NOMO-1 treated with DMSO at 0.1 percent for 48 hours (cell line): Measurements from ENCODE around the gene CHCHD10.
A peak's percentile ranks its signal among the peaks of the same experiment; 100 is the strongest.

ENCODE experiments used
- DNase-seq: peaks from one replicate; lab custom pipeline; 2025; ENCODE audit not compliant: unreplicated experiment; lab: John Stamatoyannopoulos, UW

The CHCHD10 gene

GRCh38 chr22:23773483-23774113, 5.8 kb upstream of the CHCHD10 start:
- DNase-seq = no peak

- DNase-seq = peak; percentile 5
Measured at GRCh38 chr22:23772649-23773473, 5.1 kb upstream of the CHCHD10 start, which contains the start of gene MMP11. TSS of gene MMP11 (plus strand) at chr22:23772849. CDS start at chr22:23772871, 22 bp downstream.

GRCh38 chr22:23772315-23772648, 4.5 kb upstream of the CHCHD10 start:
- DNase-seq = no peak

- no peak for DNase-seq
Measured at GRCh38 chr22:23769321-23769965, 1.7 kb upstream of the CHCHD10 start.

- no peak for DNase-seq
Measured at GRCh38 chr22:23767303-23767672, 484 bp downstream of the CHCHD10 start.

- no peak for DNase-seq
Measured at GRCh38 chr22:23764899-23765881, 2.6 kb downstream of the CHCHD10 start.

GRCh38 chr22:23763954-23764353, 3.8 kb downstream of the CHCHD10 start:
- no peak for DNase-seq

- no peak for DNase-seq
Measured at GRCh38 chr22:23763579-23763945, 4.2 kb downstream of the CHCHD10 start.

GRCh38 chr22:23762842-23763578, 4.8 kb downstream of the CHCHD10 start, which contains the start of gene C22orf15:
TSS of gene C22orf15 (plus strand) at chr22:23762990. CDS start at chr22:23763307, 317 bp downstream.
- DNase-seq = no peak

GRCh38 chr22:23760056-23760455, 7.7 kb downstream of the CHCHD10 start:
- DNase-seq = no peak

- DNase-seq = no peak
Measured at GRCh38 chr22:23759566-23759965, 8.2 kb downstream of the CHCHD10 start.

GRCh38 chr22:23756891-23757290, 10.9 kb downstream of the CHCHD10 start:
- peak; percentile 23 for DNase-seq

- DNase-seq = no peak
Measured at GRCh38 chr22:23755711-23756110, 12.1 kb downstream of the CHCHD10 start.

GRCh38 chr22:23754980-23755636, 12.7 kb downstream of the CHCHD10 start:
- DNase-seq = no peak

- no peak for DNase-seq
Measured at GRCh38 chr22:23754220-23754919, 13.4 kb downstream of the CHCHD10 start, which contains the start of gene VPREB3. TSS of gene VPREB3 (minus strand) at chr22:23754425. CDS start at chr22:23754363, 62 bp downstream.

- DNase-seq = no peak
Measured at GRCh38 chr22:23753385-23753784, 14.4 kb downstream of the CHCHD10 start.

GRCh38 chr22:23752750-23753149, 15.0 kb downstream of the CHCHD10 start:
- DNase-seq = no peak

GRCh38 chr22:23752090-23752691, 15.6 kb downstream of the CHCHD10 start:
- no peak for DNase-seq
